WTC11 (cell line): ENCODE results near the gene ABCA1.

Source experiments
- CREM ChIP-seq: sonication (generic); formaldehyde crosslinking; IDR thresholded peaks from 2 replicates; pipeline ENCODE4 v1.8.1; 2022; ENCODE audit warnings: mild to moderate bottlenecking, missing genetic modification reagents, moderate library complexity
- CTCF ChIP-seq: fragments of 200-600 bp; IDR thresholded peaks from 2 replicates; pipeline ENCODE4 v1.8.0; 2022; ENCODE audit warnings: antibody characterized with exemption
- JUN ChIP-seq: sonication (generic); formaldehyde crosslinking; IDR thresholded peaks from 2 replicates; pipeline ENCODE4 v1.8.0; 2023; ENCODE audit warnings: mild to moderate bottlenecking, missing genetic modification reagents
- KAT7 ChIP-seq: sonication (generic); formaldehyde crosslinking; IDR thresholded peaks from 2 replicates; pipeline ENCODE4 v1.8.1; 2023; ENCODE audit warnings: missing genetic modification reagents, mild to moderate bottlenecking, borderline replicate concordance
- MAX ChIP-seq: sonication (generic); formaldehyde crosslinking; IDR thresholded peaks from 2 replicates; pipeline ENCODE4 v1.8.0; 2022; ENCODE audit warnings: mild to moderate bottlenecking, missing genetic modification reagents
- NFATC4 ChIP-seq: fragments of 250-450 bp; sonication (Bioruptor Pico); IDR thresholded peaks from 2 replicates; pipeline ENCODE4 v1.9.0; 2021; ENCODE audit warnings: mild to moderate bottlenecking
- NFYB ChIP-seq: sonication (generic); formaldehyde crosslinking; conservative IDR thresholded peaks from 2 replicates; pipeline ENCODE4 v1.8.0; 2022; ENCODE audit warnings: low read depth, missing genetic modification reagents
- PRRX2 ChIP-seq: fragments of 250-450 bp; sonication (Bioruptor Pico); IDR thresholded peaks from 2 replicates; pipeline ENCODE4 v1.8.0; 2021; ENCODE audit warnings: mild to moderate bottlenecking

DNA sequence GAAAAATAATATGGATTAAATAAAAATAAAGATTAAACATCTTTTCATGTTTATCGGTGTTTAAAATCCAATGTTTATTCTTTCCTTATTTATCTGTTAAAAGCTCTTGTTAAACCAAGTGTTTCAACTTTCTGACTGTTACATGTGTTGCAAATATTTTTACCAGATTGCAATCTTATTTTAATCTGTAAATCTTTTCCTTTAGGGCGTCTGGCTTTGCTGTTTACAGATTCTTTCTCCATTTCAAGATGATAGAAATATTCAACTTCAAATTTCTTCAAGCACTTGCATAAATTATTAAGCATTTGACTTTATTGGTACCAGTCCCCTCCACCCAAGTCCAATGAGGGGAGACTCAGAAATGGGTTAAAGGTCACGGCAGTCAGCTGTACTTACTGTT, 16.9 kb upstream of the ABCA1 start:
- TF ChIP-seq JUN (CRISPR knock-in tag) (no peak), CTCF (no peak), PRRX2 (no peak), MAX (CRISPR knock-in tag) (no peak), NFATC4 (CRISPR knock-in tag) (no peak), KAT7 (CRISPR knock-in tag) (no peak), NFYB (CRISPR knock-in tag) (no peak), CREM (CRISPR knock-in tag) (no peak)
